ENCODE data around the gene DENND6B.

Gene DENND6B

GRCh38 chr22:50314455-50315288 lies 12.1 kb downstream of the DENND6B start:
- H3K36me3 ChIP-seq (ENCODE audit: control insufficient read depth, insufficient read depth, low read length), result no peaks in the 10 kb centered on the region
- H3K4me3 ChIP-seq (ENCODE audit: low read length), result no peak overlapping the region
- no peak for DNase-seq (ENCODE audit: low read depth, low spot score)
- H3K27ac ChIP-seq (ENCODE audit: low read length), result no peak overlapping the region
- no CpG with 5 or more reads among the region's 33 CpGs for WGBS (ENCODE audit: insufficient coverage, insufficient read length)
- H3K9me3 ChIP-seq (ENCODE audit: control insufficient read depth, insufficient read depth, low read length), result no peaks in the 10 kb centered on the region
- H3K27me3 ChIP-seq (ENCODE audit: control insufficient read depth, insufficient read depth, low read length), result no peaks in the 10 kb centered on the region
- peaks cover 4% of the 10 kb centered on the region for H3K4me1 ChIP-seq (ENCODE audit: control insufficient read depth, insufficient read depth, low read length)

DNA sequence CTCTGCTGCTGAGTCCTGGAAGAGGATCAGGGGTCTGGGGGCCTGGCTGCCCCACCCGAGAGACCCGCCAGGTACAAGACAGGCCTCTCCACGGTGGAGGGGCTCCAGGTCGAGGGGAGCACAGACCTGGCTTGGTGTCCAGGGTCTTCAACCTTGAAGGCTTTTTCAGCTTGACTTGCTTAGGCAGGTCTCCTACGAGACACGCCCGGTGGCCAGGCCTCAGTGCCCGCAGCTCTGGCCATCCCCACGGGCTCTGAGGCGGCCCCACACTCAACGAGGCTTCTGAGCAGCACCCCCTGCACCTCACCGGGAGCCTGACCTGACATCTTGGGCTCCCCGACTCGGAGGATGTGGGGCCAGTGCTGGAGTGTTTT lies 12.7 kb downstream of the DENND6B start:
- DNase-seq (ENCODE audit: low read depth, low spot score), result no peak
- H3K9me3 ChIP-seq (ENCODE audit: control insufficient read depth, insufficient read depth, low read length), result no peaks in the 10 kb centered on the region
- no peak overlapping the region for H3K4me3 ChIP-seq (ENCODE audit: low read length)
- H3K36me3 ChIP-seq (ENCODE audit: control insufficient read depth, insufficient read depth, low read length), result no peaks in the 10 kb centered on the region
- H3K27ac ChIP-seq (ENCODE audit: low read length), result no peak overlapping the region
- no peaks in the 10 kb centered on the region for H3K27me3 ChIP-seq (ENCODE audit: control insufficient read depth, insufficient read depth, low read length)
- no CpG with 5 or more reads among the region's 14 CpGs for WGBS (ENCODE audit: insufficient coverage, insufficient read length)
- H3K4me1 ChIP-seq (ENCODE audit: control insufficient read depth, insufficient read depth, low read length), result peaks cover 4% of the 10 kb centered on the region

- no CpG with 5 or more reads among the region's 17 CpGs for WGBS (ENCODE audit: insufficient coverage, insufficient read length)
These were observed 13.2 kb downstream of the DENND6B start for GRCh38 chr22:50313600-50313999.

DNA sequence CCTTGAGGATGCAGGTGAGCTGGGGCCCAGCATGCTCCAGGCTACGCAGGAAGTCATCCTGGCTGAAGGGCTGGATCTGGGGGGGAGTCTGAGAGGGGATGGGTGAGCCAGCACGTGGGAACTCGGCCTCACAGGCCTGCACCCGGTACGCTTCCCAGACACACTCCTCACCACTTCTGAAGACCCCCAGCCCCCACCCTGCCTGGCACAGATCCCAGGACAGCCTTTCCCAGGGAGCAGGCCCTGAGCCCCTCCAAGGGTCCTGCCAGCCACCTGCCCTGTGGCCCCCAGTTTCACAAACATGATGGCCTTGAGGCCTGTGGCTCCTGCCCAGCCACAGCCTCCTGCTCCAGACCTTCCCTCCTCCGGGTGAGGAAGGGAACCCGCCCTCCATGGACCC lies 13.8 kb downstream of the DENND6B start:
- peaks cover 8% of the 10 kb centered on the region for H3K4me1 ChIP-seq (ENCODE audit: control insufficient read depth, insufficient read depth, low read length)
- no CpG with 5 or more reads among the region's 7 CpGs for WGBS (ENCODE audit: insufficient coverage, insufficient read length)
- H3K4me3 ChIP-seq (ENCODE audit: low read length), result no peak overlapping the region
- no peaks in the 10 kb centered on the region; the same call in 1 of the 2 replicates for H3K36me3 ChIP-seq (ENCODE audit: control insufficient read depth, insufficient read depth, low read length)
- no peak overlapping the region for H3K27ac ChIP-seq (ENCODE audit: low read length)
- H3K9me3 ChIP-seq (ENCODE audit: control insufficient read depth, insufficient read depth, low read length), result no peaks in the 10 kb centered on the region
- H3K27me3 ChIP-seq (ENCODE audit: control insufficient read depth, insufficient read depth, low read length), result no peaks in the 10 kb centered on the region
- DNase-seq (ENCODE audit: low read depth, low spot score), result no peak

More at GRCh38 chr22:50313600-50313999, 13.2 kb downstream of the DENND6B start:
- H3K9me3 ChIP-seq (ENCODE audit: control insufficient read depth, insufficient read depth, low read length), result no peaks in the 10 kb centered on the region
- H3K4me1 ChIP-seq (ENCODE audit: control insufficient read depth, insufficient read depth, low read length), result peaks cover 4% of the 10 kb centered on the region
- no peak overlapping the region for H3K4me3 ChIP-seq (ENCODE audit: low read length)
- no peaks in the 10 kb centered on the region for H3K36me3 ChIP-seq (ENCODE audit: control insufficient read depth, insufficient read depth, low read length)
- no peak for DNase-seq (ENCODE audit: low read depth, low spot score)
- no peaks in the 10 kb centered on the region for H3K27me3 ChIP-seq (ENCODE audit: control insufficient read depth, insufficient read depth, low read length)
- no peak overlapping the region for H3K27ac ChIP-seq (ENCODE audit: low read length)

GRCh38 chr22:50312371-50312770 lies 14.4 kb downstream of the DENND6B start:
- DNase-seq (ENCODE audit: low read depth, low spot score), result no peak
- Histone ChIP-seq H3K27ac (ENCODE audit: low read length) (no peak overlapping the region), H3K4me1 (ENCODE audit: control insufficient read depth, insufficient read depth, low read length) (peaks cover 10% of the 10 kb centered on the region), H3K4me3 (ENCODE audit: low read length) (no peak overlapping the region), H3K36me3 (ENCODE audit: control insufficient read depth, insufficient read depth, low read length) (no peaks in the 10 kb centered on the region; the same call in 1 of the 2 replicates), H3K27me3 (ENCODE audit: control insufficient read depth, insufficient read depth, low read length) (no peaks in the 10 kb centered on the region), H3K9me3 (ENCODE audit: control insufficient read depth, insufficient read depth, low read length) (no peaks in the 10 kb centered on the region)
- WGBS (ENCODE audit: insufficient coverage, insufficient read length), result no CpG with 5 or more reads among the region's 12 CpGs

DNA sequence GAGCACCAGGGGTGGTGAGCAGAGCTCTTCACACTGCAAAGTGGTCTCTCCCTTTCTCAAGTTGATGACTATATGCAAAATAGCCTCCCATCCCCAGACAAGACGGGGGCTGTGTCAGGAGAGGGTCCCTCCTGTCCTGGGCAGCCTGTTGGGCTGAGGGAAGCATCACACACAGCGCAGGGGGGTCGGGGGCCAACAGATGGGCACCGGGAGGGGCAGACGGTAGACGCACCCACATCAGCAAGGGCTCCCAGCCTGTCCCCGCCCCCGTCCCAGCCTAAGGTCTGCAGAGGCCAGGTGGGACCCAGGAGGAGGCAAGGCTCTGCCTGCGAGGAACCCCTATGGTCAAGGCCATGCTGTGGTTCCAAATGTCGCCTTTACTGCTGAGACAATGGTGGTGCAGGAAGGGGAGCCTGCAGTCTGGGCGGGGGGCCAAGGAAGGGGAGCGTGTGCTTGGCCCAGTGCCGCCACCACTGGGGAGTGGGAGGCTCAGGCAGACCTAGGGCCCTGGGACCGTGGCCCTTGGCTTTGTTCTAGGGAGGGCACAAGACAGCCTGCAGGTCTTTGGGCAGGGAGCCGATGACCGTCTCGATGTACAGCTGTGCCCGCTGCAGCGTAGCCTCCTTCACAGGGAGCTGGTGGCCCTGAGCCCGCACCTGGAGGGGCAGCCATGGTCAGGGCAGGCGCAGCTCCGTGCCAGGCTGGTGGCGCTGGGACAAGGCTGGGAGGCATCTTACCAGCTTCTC lies 15.0 kb downstream of the DENND6B start:
- WGBS (ENCODE audit: insufficient coverage, insufficient read length), result no CpG with 5 or more reads among the region's 23 CpGs
- Histone ChIP-seq H3K4me3 (ENCODE audit: low read length) (no peak overlapping the region), H3K27me3 (ENCODE audit: control insufficient read depth, insufficient read depth, low read length) (no peaks in the 10 kb centered on the region), H3K36me3 (ENCODE audit: control insufficient read depth, insufficient read depth, low read length) (no peaks in the 10 kb centered on the region; the same call in 1 of the 2 replicates), H3K9me3 (ENCODE audit: control insufficient read depth, insufficient read depth, low read length) (no peaks in the 10 kb centered on the region), H3K27ac (ENCODE audit: low read length) (no peak overlapping the region), H3K4me1 (ENCODE audit: control insufficient read depth, insufficient read depth, low read length) (peaks cover 10% of the 10 kb centered on the region)
- no peak for DNase-seq (ENCODE audit: low read depth, low spot score)

- WGBS (ENCODE audit: insufficient coverage, insufficient read length), result no CpG with 5 or more reads among the region's 16 CpGs
- H3K4me3 ChIP-seq (ENCODE audit: low read length), result no peak overlapping the region
- H3K27me3 ChIP-seq (ENCODE audit: control insufficient read depth, insufficient read depth, low read length), result no peaks in the 10 kb centered on the region
- H3K9me3 ChIP-seq (ENCODE audit: control insufficient read depth, insufficient read depth, low read length), result no peaks in the 10 kb centered on the region
- no peaks in the 10 kb centered on the region; the same call in 1 of the 2 replicates for H3K36me3 ChIP-seq (ENCODE audit: control insufficient read depth, insufficient read depth, low read length)
- peaks cover 13% of the 10 kb centered on the region for H3K4me1 ChIP-seq (ENCODE audit: control insufficient read depth, insufficient read depth, low read length)
- no peak overlapping the region for H3K27ac ChIP-seq (ENCODE audit: low read length)
- no peak for DNase-seq (ENCODE audit: low read depth, low spot score)
These were observed 15.8 kb downstream of the DENND6B start for GRCh38 chr22:50310949-50311444.

DNA sequence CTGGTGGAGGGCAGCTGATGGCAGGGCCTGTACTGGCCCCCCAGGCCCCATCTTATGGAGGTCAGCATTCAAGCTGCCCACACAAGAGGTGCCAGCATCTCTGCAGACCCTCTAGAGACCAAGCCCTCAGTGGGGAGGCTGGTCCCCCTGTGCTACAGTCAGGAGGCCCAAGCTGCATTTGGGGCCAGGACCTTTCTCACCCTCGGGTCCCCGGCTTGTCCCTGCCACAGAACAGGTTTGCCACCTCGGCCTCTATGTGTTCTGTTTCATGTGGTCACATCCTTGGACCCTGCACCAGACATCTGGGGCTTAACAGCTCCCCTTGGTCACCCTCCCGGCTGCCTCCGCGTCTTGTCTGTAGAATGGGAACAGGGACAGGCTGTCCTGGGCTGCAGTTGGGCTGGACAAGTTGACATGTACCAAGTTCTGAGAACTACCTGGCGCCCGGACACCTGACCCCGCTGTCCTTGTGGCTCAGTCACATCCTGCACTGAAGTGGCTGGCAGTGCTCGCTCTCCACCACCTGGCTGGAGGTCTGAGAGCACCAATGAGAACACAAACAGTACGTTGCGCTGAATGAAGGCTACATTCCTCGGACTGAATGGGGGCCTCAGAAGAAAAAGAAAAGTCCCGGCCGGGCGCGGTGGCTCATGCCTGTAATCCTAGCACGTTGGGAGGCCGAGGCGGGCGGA lies 16.6 kb downstream of the DENND6B start:
- Histone ChIP-seq H3K9me3 (ENCODE audit: control insufficient read depth, insufficient read depth, low read length) (no peaks in the 10 kb centered on the region), H3K4me3 (ENCODE audit: low read length) (no peak overlapping the region), H3K4me1 (ENCODE audit: control insufficient read depth, insufficient read depth, low read length) (peaks cover 13% of the 10 kb centered on the region), H3K27me3 (ENCODE audit: control insufficient read depth, insufficient read depth, low read length) (no peaks in the 10 kb centered on the region), H3K36me3 (ENCODE audit: control insufficient read depth, insufficient read depth, low read length) (no peaks in the 10 kb centered on the region; the same call in 1 of the 2 replicates), H3K27ac (ENCODE audit: low read length) (no peak overlapping the region)
- WGBS (ENCODE audit: insufficient coverage, insufficient read length), result no CpG with 5 or more reads among the region's 21 CpGs
- DNase-seq (ENCODE audit: low read depth, low spot score), result no peak

- Histone ChIP-seq H3K27me3 (ENCODE audit: control insufficient read depth, insufficient read depth, low read length) (no peaks in the 10 kb centered on the region), H3K27ac (ENCODE audit: low read length) (no peak overlapping the region), H3K4me3 (ENCODE audit: low read length) (no peak overlapping the region), H3K9me3 (ENCODE audit: control insufficient read depth, insufficient read depth, low read length) (no peaks in the 10 kb centered on the region), H3K4me1 (ENCODE audit: control insufficient read depth, insufficient read depth, low read length) (peaks cover 13% of the 10 kb centered on the region), H3K36me3 (ENCODE audit: control insufficient read depth, insufficient read depth, low read length) (no peaks in the 10 kb centered on the region; the same call in 1 of the 2 replicates)
- no CpG with 5 or more reads among the region's 7 CpGs for WGBS (ENCODE audit: insufficient coverage, insufficient read length)
- DNase-seq (ENCODE audit: low read depth, low spot score), result no peak
These were observed 17.2 kb downstream of the DENND6B start for GRCh38 chr22:50309601-50309991.

- H3K27me3 ChIP-seq (ENCODE audit: control insufficient read depth, insufficient read depth, low read length), result no peaks in the 10 kb centered on the region
- H3K27ac ChIP-seq (ENCODE audit: low read length), result no peak overlapping the region
- H3K4me1 ChIP-seq (ENCODE audit: control insufficient read depth, insufficient read depth, low read length), result peaks cover 11% of the 10 kb centered on the region
- no peak for DNase-seq (ENCODE audit: low read depth, low spot score)
- H3K9me3 ChIP-seq (ENCODE audit: control insufficient read depth, insufficient read depth, low read length), result no peaks in the 10 kb centered on the region
- WGBS (ENCODE audit: insufficient coverage, insufficient read length), result no CpG with 5 or more reads among the region's 9 CpGs
- no peaks in the 10 kb centered on the region; the same call in 1 of the 2 replicates for H3K36me3 ChIP-seq (ENCODE audit: control insufficient read depth, insufficient read depth, low read length)
- no peak overlapping the region for H3K4me3 ChIP-seq (ENCODE audit: low read length)
These were observed 17.7 kb downstream of the DENND6B start for GRCh38 chr22:50308986-50309600.

Measured in iPS DF 6.9 (cell line).